Loucy (cell line): ENCODE measurements around the gene UBE2QL1.

Source experiments
- H2AFZ ChIP-seq: fragments of 200-600 bp; sonication (generic); 2 replicates; pipeline ENCODE4 v1.6.0; 2016; ENCODE audit warnings: antibody characterized with exemption, mild to moderate bottlenecking, low read length, moderate library complexity
- H3F3A ChIP-seq: fragments of 200-600 bp; 2 replicates; pipeline ENCODE4 v1.6.0; 2016; ENCODE audit warnings: antibody characterized with exemption, low read depth, mild to moderate bottlenecking
- H3K27me3 ChIP-seq: fragments of 200-600 bp; sonication (generic); 2 replicates; pipeline ENCODE4 v1.6.1; 2014; ENCODE audit warnings: low read length, mild to moderate bottlenecking; ENCODE audit not compliant: insufficient read depth, poor library complexity, severe bottlenecking
- H3K36me3 ChIP-seq: fragments of 200-600 bp; sonication (generic); 2 replicates; pipeline ENCODE4 v1.6.1; 2016; ENCODE audit warnings: low read length; ENCODE audit not compliant: insufficient read depth
- H3K4me1 ChIP-seq: fragments of 200-600 bp; sonication (generic); 2 replicates; pipeline ENCODE4 v1.5.1; 2014; ENCODE audit warnings: low read length, mild to moderate bottlenecking; ENCODE audit not compliant: insufficient read depth, poor library complexity, severe bottlenecking
- H3K4me2 ChIP-seq: fragments of 200-600 bp; sonication (generic); 2 replicates; pipeline ENCODE4 v1.6.0; 2014; ENCODE audit warnings: antibody characterized with exemption, low read length, low read depth, mild to moderate bottlenecking; ENCODE audit not compliant: poor library complexity, severe bottlenecking
- H3K4me3 ChIP-seq: fragments of 200-600 bp; sonication (generic); 2 replicates; pipeline ENCODE4 v1.5.1; 2014; ENCODE audit warnings: low read length, mild to moderate bottlenecking, mixed read lengths; ENCODE audit not compliant: poor library complexity, severe bottlenecking
- H3K79me2 ChIP-seq: fragments of 200-600 bp; sonication (generic); 2 replicates; pipeline ENCODE4 v1.6.1; 2014; ENCODE audit warnings: low read length; ENCODE audit not compliant: insufficient read depth
- H3K9ac ChIP-seq: fragments of 200-600 bp; sonication (generic); 2 replicates; pipeline ENCODE4 v1.6.0; 2014; ENCODE audit warnings: mild to moderate bottlenecking, low read depth, low read length, moderate library complexity; ENCODE audit not compliant: poor library complexity, severe bottlenecking
- H3K9me2 ChIP-seq: fragments of 200-600 bp; sonication (generic); replicated peaks from 2 replicates; pipeline ENCODE4 v1.6.1; 2016; ENCODE audit warnings: low read depth, low read length, mixed read lengths
- H3K9me3 ChIP-seq: fragments of 200-600 bp; sonication (generic); 2 replicates; pipeline ENCODE4 v1.6.1; 2014; ENCODE audit warnings: mild to moderate bottlenecking, antibody characterized with exemption, low read length, low read depth; ENCODE audit not compliant: insufficient read depth
- H4K20me1 ChIP-seq: fragments of 200-600 bp; sonication (generic); 2 replicates; pipeline ENCODE4 v1.6.0; 2014; ENCODE audit warnings: antibody characterized with exemption, low read length, mild to moderate bottlenecking; ENCODE audit not compliant: insufficient read depth, poor library complexity, severe bottlenecking
- EZH2phosphoT487 ChIP-seq: fragments of 200-600 bp; IDR thresholded peaks from 2 replicates; pipeline ENCODE4 v1.6.1; 2018; ENCODE audit warnings: antibody characterized with exemption, mild to moderate bottlenecking, moderate library complexity, borderline replicate concordance
- TF ChIP-seq, protein P1 (sequence below): fragments of 200-600 bp; sonication (generic); conservative IDR thresholded peaks from 2 replicates; pipeline ENCODE4 v1.5.1; 2014; ENCODE audit warnings: mild to moderate bottlenecking, antibody characterized with exemption, low read length

The UBE2QL1 gene

DNA sequence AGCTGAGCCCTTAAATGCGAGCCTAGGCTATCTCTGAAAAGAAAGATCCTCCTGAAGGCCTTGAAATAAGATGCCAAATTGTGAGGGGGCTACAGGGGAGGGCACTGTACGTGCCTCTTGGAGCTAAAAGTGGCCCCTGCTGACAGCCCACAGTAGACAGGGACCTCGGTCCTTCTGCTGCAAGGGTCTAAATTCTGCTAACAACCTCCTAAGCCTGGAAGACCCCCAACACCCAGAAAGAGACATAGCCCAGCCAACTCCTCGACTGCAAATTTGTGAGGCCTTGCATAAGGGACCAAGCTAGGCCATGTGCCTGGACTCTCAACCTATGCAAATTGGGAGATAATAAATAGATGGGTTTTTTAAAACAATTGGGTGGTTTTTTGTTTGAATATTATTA lies 54.7 kb downstream of the UBE2QL1 start:
- no peaks in the 10 kb centered on the region for H3K27me3 ChIP-seq
- no peak overlapping the region for H2AFZ ChIP-seq
- no peaks in the 10 kb centered on the region for H3K4me1 ChIP-seq
- no peaks in the 10 kb centered on the region for H3K79me2 ChIP-seq
- H3F3A ChIP-seq, result no peaks in the 10 kb centered on the region
- H3K4me3 ChIP-seq, result no peak overlapping the region
- H3K9me2 ChIP-seq, result no peaks in the 10 kb centered on the region
- no peaks in the 10 kb centered on the region for H3K36me3 ChIP-seq
- H4K20me1 ChIP-seq, result no peaks in the 10 kb centered on the region
- H3K4me2 ChIP-seq, result no peak overlapping the region
- H3K9me3 ChIP-seq, result peaks cover 8% of the 10 kb centered on the region; the same call in 1 of the 2 replicates
- TF ChIP-seq, protein P1, sequence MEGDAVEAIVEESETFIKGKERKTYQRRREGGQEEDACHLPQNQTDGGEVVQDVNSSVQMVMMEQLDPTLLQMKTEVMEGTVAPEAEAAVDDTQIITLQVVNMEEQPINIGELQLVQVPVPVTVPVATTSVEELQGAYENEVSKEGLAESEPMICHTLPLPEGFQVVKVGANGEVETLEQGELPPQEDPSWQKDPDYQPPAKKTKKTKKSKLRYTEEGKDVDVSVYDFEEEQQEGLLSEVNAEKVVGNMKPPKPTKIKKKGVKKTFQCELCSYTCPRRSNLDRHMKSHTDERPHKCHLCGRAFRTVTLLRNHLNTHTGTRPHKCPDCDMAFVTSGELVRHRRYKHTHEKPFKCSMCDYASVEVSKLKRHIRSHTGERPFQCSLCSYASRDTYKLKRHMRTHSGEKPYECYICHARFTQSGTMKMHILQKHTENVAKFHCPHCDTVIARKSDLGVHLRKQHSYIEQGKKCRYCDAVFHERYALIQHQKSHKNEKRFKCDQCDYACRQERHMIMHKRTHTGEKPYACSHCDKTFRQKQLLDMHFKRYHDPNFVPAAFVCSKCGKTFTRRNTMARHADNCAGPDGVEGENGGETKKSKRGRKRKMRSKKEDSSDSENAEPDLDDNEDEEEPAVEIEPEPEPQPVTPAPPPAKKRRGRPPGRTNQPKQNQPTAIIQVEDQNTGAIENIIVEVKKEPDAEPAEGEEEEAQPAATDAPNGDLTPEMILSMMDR, result no peak
- TF ChIP-seq EZH2phosphoT487, result no peak
- no peak overlapping the region for H3K9ac ChIP-seq

DNA sequence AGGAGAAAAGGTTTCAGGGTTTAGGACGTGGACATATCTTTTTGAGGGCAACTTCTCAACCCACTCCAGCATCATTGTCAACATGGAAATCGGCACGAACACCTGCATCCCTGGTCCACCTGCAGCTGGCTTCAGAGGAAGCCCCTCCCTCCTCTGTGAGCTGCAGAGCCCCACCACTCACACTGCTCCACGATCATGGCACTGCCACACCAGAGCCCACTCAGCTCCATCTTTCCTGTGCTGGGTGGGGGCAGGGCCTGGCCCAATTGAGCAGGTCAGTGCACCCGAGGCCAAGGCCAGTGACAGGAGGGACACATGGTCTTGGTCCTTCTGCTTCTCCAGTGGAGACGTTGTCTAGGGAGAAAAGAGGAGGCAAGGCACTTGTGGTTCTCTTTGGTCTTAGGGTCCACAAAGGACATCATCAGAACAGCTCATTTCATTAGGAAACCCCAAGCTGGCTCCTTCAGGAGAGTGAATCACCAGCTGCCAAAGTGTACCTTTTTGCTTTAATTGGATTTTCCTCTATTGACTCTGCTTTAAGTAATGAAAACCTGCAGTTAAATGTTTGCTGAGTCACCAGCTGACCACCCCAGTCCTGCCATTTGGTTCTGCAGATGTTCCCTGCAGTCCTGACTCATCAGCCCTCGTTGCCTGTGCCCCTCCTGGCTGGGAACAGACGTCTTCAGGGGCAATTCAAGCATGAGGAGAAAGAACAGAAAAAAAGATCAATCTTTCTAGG lies 56.2 kb downstream of the UBE2QL1 start:
- H3K9ac ChIP-seq, result no peak overlapping the region
- no peaks in the 10 kb centered on the region for H4K20me1 ChIP-seq
- H3K36me3 ChIP-seq, result no peaks in the 10 kb centered on the region
- H3K4me2 ChIP-seq, result no peak overlapping the region
- H3K4me1 ChIP-seq, result no peaks in the 10 kb centered on the region
- H3K27me3 ChIP-seq, result no peaks in the 10 kb centered on the region
- H3K9me3 ChIP-seq, result peaks cover 12% of the 10 kb centered on the region; the same call in 1 of the 2 replicates
- TF ChIP-seq, protein P1, result no peak
- TF ChIP-seq EZH2phosphoT487, result no peak
- H3F3A ChIP-seq, result no peaks in the 10 kb centered on the region
- no peaks in the 10 kb centered on the region for H3K79me2 ChIP-seq
- no peak overlapping the region for H3K4me3 ChIP-seq
- no peaks in the 10 kb centered on the region for H3K9me2 ChIP-seq
- no peak overlapping the region for H2AFZ ChIP-seq

DNA sequence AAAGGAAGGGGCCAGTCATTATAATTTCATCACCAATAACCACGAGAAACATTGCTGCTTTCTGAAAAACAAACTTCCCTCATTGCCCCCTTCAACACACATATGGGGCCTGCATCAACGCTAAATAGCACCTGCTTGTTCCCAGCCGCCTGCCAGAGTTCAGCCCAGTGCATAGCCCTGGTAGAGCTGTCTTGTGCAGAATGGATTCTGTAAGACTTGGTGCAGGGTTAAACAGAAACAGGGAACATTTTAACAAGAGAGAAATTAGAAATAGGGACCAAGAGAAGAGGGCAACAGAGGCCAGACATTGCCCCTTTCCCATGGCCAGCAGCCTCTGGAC lies 56.7 kb downstream of the UBE2QL1 start:
- no peaks in the 10 kb centered on the region for H3F3A ChIP-seq
- no peaks in the 10 kb centered on the region for H3K9me2 ChIP-seq
- no peak overlapping the region for H3K9ac ChIP-seq
- H2AFZ ChIP-seq, result no peak overlapping the region
- H3K9me3 ChIP-seq, result peaks cover 12% of the 10 kb centered on the region; the same call in 1 of the 2 replicates
- H3K4me1 ChIP-seq, result no peaks in the 10 kb centered on the region
- no peaks in the 10 kb centered on the region for H3K36me3 ChIP-seq
- H4K20me1 ChIP-seq, result no peaks in the 10 kb centered on the region
- no peak overlapping the region for H3K4me2 ChIP-seq
- TF ChIP-seq, protein P1, result no peak
- TF ChIP-seq EZH2phosphoT487, result no peak
- H3K79me2 ChIP-seq, result no peaks in the 10 kb centered on the region
- no peaks in the 10 kb centered on the region for H3K27me3 ChIP-seq
- H3K4me3 ChIP-seq, result no peak overlapping the region
